Measurements from ENCODE around the gene SPOCK1. TPM values are rescaled to one million over a fixed set of nuclear protein-coding genes. Genes with fewer than 3 reads are reported as not detected.

Gene SPOCK1
- total and polyA plus RNA-seq, 7 donors = 4.2 to 52.7 (median 16.0) TPM

DNA sequence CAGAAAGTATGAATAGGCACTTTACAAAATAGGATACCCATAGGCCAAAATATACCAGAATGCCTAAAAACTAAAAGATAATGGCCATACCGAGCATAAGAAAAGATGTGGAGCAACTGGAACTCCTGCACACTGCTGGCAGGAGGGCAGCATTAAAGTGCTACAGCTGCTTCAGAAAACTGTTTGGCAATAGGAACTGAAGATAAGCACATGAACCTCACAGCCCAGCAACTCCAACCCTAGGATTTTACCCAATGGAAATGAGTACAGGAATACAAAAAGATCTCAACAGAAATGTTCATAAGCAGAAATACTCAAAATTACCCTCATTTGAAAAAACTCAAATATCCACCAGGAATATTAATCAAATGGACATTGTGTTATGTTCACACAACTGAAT is 209.3 kb downstream of the SPOCK1 start:
- Histone ChIP-seq H3K27me3 (ENCODE audit: insufficient read depth in 3 of 3, low read length in 2 of 3) (no peaks in the 10 kb centered on the region), H3K4me3 (no peak overlapping the region), H3K27ac (no peak overlapping the region), H3K36me3 (ENCODE audit: insufficient read depth in 1 of 2, low read depth in 1 of 2) (no peaks in the 10 kb centered on the region), H3K4me1 (no peaks in the 10 kb centered on the region), H3K9me3 (no peaks in the 10 kb centered on the region)
- WGBS, 3 donors = 67 to 87% (median 82%) methylated on average over 1 of the region's 1 CpG
- no peak for ATAC-seq
- intact Hi-C loops (cut with DNase I) = no loop called here
- no peak for TF ChIP-seq CTCF (IDR thresholded peaks at IDR 0.05)
- no peak for DNase-seq

DNA sequence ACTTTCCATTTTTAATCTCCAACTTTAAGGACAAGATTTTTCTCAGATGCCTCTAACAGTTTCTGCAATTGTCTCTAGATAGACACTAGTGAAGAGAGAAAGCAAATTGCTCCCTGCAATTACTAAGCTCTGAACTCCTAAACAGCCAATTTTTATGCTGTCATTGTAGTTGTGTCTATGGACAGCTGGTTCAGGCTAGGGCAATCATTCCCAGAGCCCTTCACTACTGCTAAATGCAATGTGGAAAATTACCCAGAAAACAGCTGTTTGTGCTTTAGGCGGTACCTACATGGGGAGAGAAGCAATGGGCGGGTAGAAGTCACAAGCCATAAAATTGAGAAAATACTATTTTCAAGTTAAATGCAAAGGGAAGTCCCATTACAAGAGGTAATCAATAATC is 211.6 kb downstream of the SPOCK1 start:
- H3K27ac ChIP-seq = no peak overlapping the region
- H3K36me3 ChIP-seq (ENCODE audit: insufficient read depth in 1 of 2, low read depth in 1 of 2) = no peaks in the 10 kb centered on the region
- no peaks in the 10 kb centered on the region for H3K4me1 ChIP-seq
- DNase-seq = no peak
- ATAC-seq = no peak
- intact Hi-C loops (cut with DNase I) = no loop called here
- no peaks in the 10 kb centered on the region for H3K9me3 ChIP-seq
- H3K27me3 ChIP-seq (ENCODE audit: insufficient read depth in 3 of 3, low read length in 2 of 3) = no peaks in the 10 kb centered on the region
- TF ChIP-seq CTCF (IDR thresholded peaks at IDR 0.05) = no peak
- no peak overlapping the region for H3K4me3 ChIP-seq
- 62 to 67% (median 65%) methylated on average over 2 of the region's 2 CpGs for whole genome bisulfite sequencing, 3 donors

GRCh38 chr5:137286025-137286610 is 213.0 kb downstream of the SPOCK1 start:
- Histone ChIP-seq H3K36me3 (ENCODE audit: insufficient read depth in 1 of 2, low read depth in 1 of 2) (no peaks in the 10 kb centered on the region), H3K27ac (no peak overlapping the region), H3K4me1 (no peaks in the 10 kb centered on the region), H3K4me3 (no peak overlapping the region), H3K27me3 (ENCODE audit: insufficient read depth in 3 of 3, low read length in 2 of 3) (no peaks in the 10 kb centered on the region), H3K9me3 (no peaks in the 10 kb centered on the region)
- WGBS, 3 donors = 20 to 59% (median 30%) methylated on average over 4 of the region's 4 CpGs
- DNase-seq = no peak
- intact Hi-C loops (cut with DNase I) = no loop called here
- no peak for ATAC-seq
- TF ChIP-seq CTCF (IDR thresholded peaks at IDR 0.05) = no peak

DNA sequence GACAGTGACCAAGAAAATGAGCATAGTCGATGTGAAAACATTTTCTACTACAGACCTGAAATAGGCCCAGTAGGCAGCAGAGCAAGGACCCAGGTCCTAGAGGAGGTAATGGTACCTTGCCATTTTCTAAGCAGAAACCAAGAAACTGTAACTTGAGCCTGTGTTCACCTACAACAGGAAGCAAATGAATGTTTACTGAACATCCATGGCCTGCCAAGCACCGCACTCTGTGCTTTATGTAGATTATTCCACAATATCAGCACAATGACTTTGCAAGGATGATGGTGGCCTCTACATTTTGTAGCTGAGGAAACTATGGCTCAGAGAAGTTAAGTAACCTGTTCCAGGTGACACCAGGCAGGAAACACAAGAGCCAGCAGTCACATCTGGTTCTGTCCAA is 215.3 kb downstream of the SPOCK1 start:
- Histone ChIP-seq H3K27me3 (ENCODE audit: insufficient read depth in 3 of 3, low read length in 2 of 3) (no peaks in the 10 kb centered on the region), H3K4me3 (no peak overlapping the region), H3K4me1 (no peaks in the 10 kb centered on the region), H3K27ac (no peak overlapping the region), H3K9me3 (no peaks in the 10 kb centered on the region), H3K36me3 (ENCODE audit: insufficient read depth in 1 of 2, low read depth in 1 of 2) (no peaks in the 10 kb centered on the region)
- TF ChIP-seq CTCF (IDR thresholded peaks at IDR 0.05) = no peak
- 85 to 94% (median 92%) methylated on average over 2 of the region's 2 CpGs for WGBS, 3 donors
- no peak for ATAC-seq
- DNase-seq = no peak
- intact Hi-C loops (cut with DNase I) = no loop called here

GRCh38 chr5:137282216-137282615 is 216.9 kb downstream of the SPOCK1 start:
- Histone ChIP-seq H3K9me3 (no peaks in the 10 kb centered on the region), H3K27me3 (ENCODE audit: insufficient read depth in 3 of 3, low read length in 2 of 3) (no peaks in the 10 kb centered on the region), H3K36me3 (ENCODE audit: insufficient read depth in 1 of 2, low read depth in 1 of 2) (no peaks in the 10 kb centered on the region), H3K4me1 (no peaks in the 10 kb centered on the region), H3K4me3 (no peak overlapping the region), H3K27ac (no peak overlapping the region)
- 34 to 39% (median 38%) methylated on average over 5 of the region's 5 CpGs for WGBS, 3 donors
- intact Hi-C loops (cut with DNase I) = no loop called here
- ATAC-seq (peak in 3 of 4 donors; percentile 41 to 72 (median 45)), DNase-seq (no peak)
- TF ChIP-seq CTCF (IDR thresholded peaks at IDR 0.05) = no peak
